ENCODE measurements around the gene WNK2. TPM values are rescaled to one million over a fixed set of nuclear protein-coding genes. Genes with fewer than 3 reads are reported as not detected.
A peak's percentile ranks its signal among the peaks of the same experiment; 100 is the strongest.
"Not testable (repeated sequence)": the region's sequence is repeated elsewhere in the genome, so short reads cannot be mapped to it uniquely, and the experiment has no call there.

Gene WNK2
- total RNA-seq, 2 donors from 2014 or later = not detected

- Mint-ChIP-seq H3K27ac (no peak overlapping the region), H3K36me3 (no peaks in the 10 kb centered on the region), H3K4me3 (no peak overlapping the region), H3K27me3 (peaks cover 42 to 45% of the 10 kb centered on the region in 2 donors), H3K4me1 (ENCODE audit: low read depth in 2 of 2) (peaks cover 25 to 29% of the 10 kb centered on the region in 2 donors), H3K9me3 (no peaks in the 10 kb centered on the region)
- ATAC-seq (no peak), DNase-seq (ENCODE audit: low spot score) (peak; percentile 6)
Observed at GRCh38 chr9:93315960-93316359, 132.0 kb downstream of the WNK2 start.

GRCh38 chr9:93316726-93317494 is 133.0 kb downstream of the WNK2 start:
- Mint-ChIP-seq H3K9me3 (no peaks in the 10 kb centered on the region), H3K4me3 (no peak overlapping the region), H3K27ac (peak overlapping the region in 1 of 2 donors; percentile 21), H3K4me1 (ENCODE audit: low read depth in 2 of 2) (peaks cover 25 to 29% of the 10 kb centered on the region in 2 donors), H3K36me3 (no peaks in the 10 kb centered on the region), H3K27me3 (peaks cover 36 to 38% of the 10 kb centered on the region in 2 donors)
- ATAC-seq = no peak
- no peak for DNase-seq (ENCODE audit: low spot score)

GRCh38 chr9:93317495-93318094 is 133.7 kb downstream of the WNK2 start:
- ATAC-seq (no peak), DNase-seq (ENCODE audit: low spot score) (no peak)
- Mint-ChIP-seq H3K9me3 (no peaks in the 10 kb centered on the region), H3K4me1 (ENCODE audit: low read depth in 2 of 2) (peaks cover 24 to 29% of the 10 kb centered on the region in 2 donors), H3K27me3 (peaks cover 30 to 36% of the 10 kb centered on the region in 2 donors), H3K4me3 (peak overlapping the region; percentile 28), H3K27ac (peak overlapping the region in 1 of 2 donors; percentile 16), H3K36me3 (no peaks in the 10 kb centered on the region)

GRCh38 chr9:93318480-93318879 is 134.5 kb downstream of the WNK2 start:
- DNase-seq (ENCODE audit: low spot score) (no peak), ATAC-seq (no peak)
- H3K36me3 Mint-ChIP-seq = no peaks in the 10 kb centered on the region
- no peak overlapping the region for H3K4me3 Mint-ChIP-seq
- peaks cover 20 to 24% of the 10 kb centered on the region in 2 donors for H3K4me1 Mint-ChIP-seq (ENCODE audit: low read depth in 2 of 2)
- peak overlapping the region in 1 of 2 donors; percentile 16 for H3K27ac Mint-ChIP-seq
- no peaks in the 10 kb centered on the region for H3K9me3 Mint-ChIP-seq
- H3K27me3 Mint-ChIP-seq = peaks cover 26 to 34% of the 10 kb centered on the region in 2 donors

GRCh38 chr9:93319301-93319991 is 135.5 kb downstream of the WNK2 start:
- Mint-ChIP-seq H3K9me3 (no peaks in the 10 kb centered on the region), H3K27ac (no peak overlapping the region), H3K36me3 (no peaks in the 10 kb centered on the region), H3K27me3 (peaks cover 32 to 38% of the 10 kb centered on the region in 2 donors), H3K4me3 (no peak overlapping the region), H3K4me1 (ENCODE audit: low read depth in 2 of 2) (peaks cover 20 to 24% of the 10 kb centered on the region in 2 donors)
- DNase-seq (ENCODE audit: low spot score) (no peak), ATAC-seq (no peak)

GRCh38 chr9:93319992-93320500 is 136.1 kb downstream of the WNK2 start:
- no peaks in the 10 kb centered on the region for H3K9me3 Mint-ChIP-seq
- H3K27me3 Mint-ChIP-seq = peaks cover 37 to 43% of the 10 kb centered on the region in 2 donors
- DNase-seq (ENCODE audit: low spot score) = no peak
- ATAC-seq = no peak
- peaks cover 18 to 19% of the 10 kb centered on the region in 2 donors for H3K4me1 Mint-ChIP-seq (ENCODE audit: low read depth in 2 of 2)
- no peak overlapping the region for H3K4me3 Mint-ChIP-seq
- no peak overlapping the region for H3K27ac Mint-ChIP-seq
- H3K36me3 Mint-ChIP-seq = no peaks in the 10 kb centered on the region

- Mint-ChIP-seq H3K4me1 (ENCODE audit: low read depth in 2 of 2) (peaks cover 11 to 12% of the 10 kb centered on the region in 2 donors), H3K36me3 (no peaks in the 10 kb centered on the region), H3K27ac (no peak overlapping the region), H3K27me3 (peaks cover 40 to 41% of the 10 kb centered on the region in 2 donors), H3K4me3 (no peak overlapping the region), H3K9me3 (no peaks in the 10 kb centered on the region)
- no peak for DNase-seq (ENCODE audit: low spot score)
- ATAC-seq = no peak
Observed at GRCh38 chr9:93320591-93321219, 136.8 kb downstream of the WNK2 start.

GRCh38 chr9:93321220-93321610 is 137.3 kb downstream of the WNK2 start:
- H3K4me3 Mint-ChIP-seq = no peak overlapping the region
- H3K36me3 Mint-ChIP-seq = no peaks in the 10 kb centered on the region
- H3K27me3 Mint-ChIP-seq = peaks cover 37 to 40% of the 10 kb centered on the region in 2 donors
- ATAC-seq (no peak), DNase-seq (ENCODE audit: low spot score) (peak; percentile 31)
- no peak overlapping the region for H3K27ac Mint-ChIP-seq
- peaks cover 7% of the 10 kb centered on the region in 2 donors for H3K4me1 Mint-ChIP-seq (ENCODE audit: low read depth in 2 of 2)
- H3K9me3 Mint-ChIP-seq = no peaks in the 10 kb centered on the region

- H3K27me3 Mint-ChIP-seq = peaks cover 35 to 43% of the 10 kb centered on the region in 2 donors
- H3K27ac Mint-ChIP-seq; H3K9me3 Mint-ChIP-seq; H3K4me1 Mint-ChIP-seq (ENCODE audit: low read depth in 2 of 2); H3K36me3 Mint-ChIP-seq; DNase-seq (ENCODE audit: low spot score); ATAC-seq; H3K4me3 Mint-ChIP-seq: not testable (repeated sequence)
Observed at GRCh38 chr9:93323446-93323954, 139.6 kb downstream of the WNK2 start.

- no peak for DNase-seq (ENCODE audit: low spot score)
- no peak overlapping the region for H3K27ac Mint-ChIP-seq
- H3K4me1 Mint-ChIP-seq (ENCODE audit: low read depth in 2 of 2) = peaks cover 0 to 3% of the 10 kb centered on the region in 2 donors
- no peaks in the 10 kb centered on the region for H3K9me3 Mint-ChIP-seq
- H3K36me3 Mint-ChIP-seq = no peaks in the 10 kb centered on the region
- H3K27me3 Mint-ChIP-seq = peaks cover 35 to 41% of the 10 kb centered on the region in 2 donors
- peak in 1 of 2 donors; percentile 22 for ATAC-seq
- no peak overlapping the region for H3K4me3 Mint-ChIP-seq
Observed at GRCh38 chr9:93324191-93324834, 140.4 kb downstream of the WNK2 start.

GRCh38 chr9:93325307-93326035 is 141.5 kb downstream of the WNK2 start:
- Mint-ChIP-seq H3K4me3 (no peak overlapping the region), H3K36me3 (no peaks in the 10 kb centered on the region), H3K27ac (no peak overlapping the region), H3K27me3 (peaks cover 43 to 48% of the 10 kb centered on the region in 2 donors), H3K4me1 (ENCODE audit: low read depth in 2 of 2) (peaks cover 0 to 3% of the 10 kb centered on the region in 2 donors), H3K9me3 (no peaks in the 10 kb centered on the region)
- no peak for DNase-seq (ENCODE audit: low spot score)
- ATAC-seq = no peak

GRCh38 chr9:93326056-93326455 is 142.1 kb downstream of the WNK2 start:
- peaks cover 46 to 49% of the 10 kb centered on the region in 2 donors for H3K27me3 Mint-ChIP-seq
- H3K4me3 Mint-ChIP-seq = no peak overlapping the region
- ATAC-seq (no peak), DNase-seq (ENCODE audit: low spot score) (no peak)
- H3K4me1 Mint-ChIP-seq (ENCODE audit: low read depth in 2 of 2) = peaks cover 0 to 4% of the 10 kb centered on the region in 2 donors
- no peak overlapping the region for H3K27ac Mint-ChIP-seq
- no peaks in the 10 kb centered on the region for H3K9me3 Mint-ChIP-seq
- no peaks in the 10 kb centered on the region for H3K36me3 Mint-ChIP-seq
